ENCODE data around the gene DUSP5. TPM values are rescaled to one million over a fixed set of nuclear protein-coding genes. Genes with fewer than 3 reads are reported as not detected.

DUSP5 gene
- total RNA-seq, 4 donors from 2014 or later, result 9.3 to 60.8 (median 31.0) TPM

- DNase-seq (ENCODE audit: low spot score in 2 of 2), result no peak
- no peak overlapping the region for H3K27ac ChIP-seq
- H3K9me3 ChIP-seq, result no peaks in the 10 kb centered on the region
- peaks cover 80% of the 10 kb centered on the region for H3K4me1 ChIP-seq
- H3K36me3 ChIP-seq, result no peaks in the 10 kb centered on the region
- H3K4me3 ChIP-seq, result no peak overlapping the region
- WGBS, result 38% methylated on average over 6 of the region's 6 CpGs
- TF ChIP-seq CTCF (IDR thresholded peaks at IDR 0.05), result no peak
- TF ChIP-seq POLR2A (IDR thresholded peaks at IDR 0.05), result no peak
- no peak for TF ChIP-seq EP300 (IDR thresholded peaks at IDR 0.05)
- no peak for TF ChIP-seq POLR2AphosphoS5 (IDR thresholded peaks at IDR 0.05)
- H3K27me3 ChIP-seq, result no peaks in the 10 kb centered on the region
These were observed 4.6 kb downstream of the DUSP5 start for GRCh38 chr10:110502072-110502845.

GRCh38 chr10:110502851-110503301 lies 5.2 kb downstream of the DUSP5 start:
- H3K4me1 ChIP-seq, result peaks cover 80% of the 10 kb centered on the region
- 7% methylated on average over 3 of the region's 3 CpGs for WGBS

GRCh38 chr10:110503528-110504110 lies 5.9 kb downstream of the DUSP5 start:
- DNase-seq (ENCODE audit: low spot score in 2 of 2), result no peak
- Histone ChIP-seq H3K4me3 (no peak overlapping the region), H3K27me3 (no peaks in the 10 kb centered on the region), H3K27ac (peak overlapping the region; percentile 48), H3K36me3 (no peaks in the 10 kb centered on the region), H3K4me1 (peaks cover 75% of the 10 kb centered on the region), H3K9me3 (no peaks in the 10 kb centered on the region)
- no peak for TF ChIP-seq POLR2A (IDR thresholded peaks at IDR 0.05)
- TF ChIP-seq EP300 (IDR thresholded peaks at IDR 0.05), result no peak
- TF ChIP-seq POLR2AphosphoS5 (IDR thresholded peaks at IDR 0.05), result no peak
- no peak for TF ChIP-seq CTCF (IDR thresholded peaks at IDR 0.05)
- 22% methylated on average over 4 of the region's 4 CpGs for WGBS

More at GRCh38 chr10:110502851-110503301, 5.2 kb downstream of the DUSP5 start:
- no peaks in the 10 kb centered on the region for H3K36me3 ChIP-seq
- no peak overlapping the region for H3K4me3 ChIP-seq
- DNase-seq (ENCODE audit: low spot score in 2 of 2), result peak in 1 of 2 donors; percentile 74
- TF ChIP-seq POLR2AphosphoS5 (IDR thresholded peaks at IDR 0.05) (no peak), CTCF (IDR thresholded peaks at IDR 0.05) (no peak), POLR2A (IDR thresholded peaks at IDR 0.05) (no peak), EP300 (IDR thresholded peaks at IDR 0.05) (no peak)
- no peaks in the 10 kb centered on the region for H3K27me3 ChIP-seq
- no peaks in the 10 kb centered on the region for H3K9me3 ChIP-seq
- peak overlapping the region; percentile 48 for H3K27ac ChIP-seq

GRCh38 chr10:110504111-110504735 lies 6.5 kb downstream of the DUSP5 start:
- 28% methylated on average over 4 of the region's 4 CpGs for WGBS
- TF ChIP-seq EP300 (IDR thresholded peaks at IDR 0.05) (no peak), POLR2A (IDR thresholded peaks at IDR 0.05) (no peak), CTCF (IDR thresholded peaks at IDR 0.05) (no peak), POLR2AphosphoS5 (IDR thresholded peaks at IDR 0.05) (no peak)
- peak; percentile 64 to 69 for DNase-seq (ENCODE audit: low spot score in 2 of 2)

More at GRCh38 chr10:110504111-110504735, 6.5 kb downstream of the DUSP5 start:
- Histone ChIP-seq H3K9me3 (no peaks in the 10 kb centered on the region), H3K27me3 (no peaks in the 10 kb centered on the region), H3K4me3 (no peak overlapping the region), H3K27ac (peak overlapping the region; percentile 48), H3K4me1 (peaks cover 68% of the 10 kb centered on the region), H3K36me3 (no peaks in the 10 kb centered on the region)

Data from suprapubic skin (tissue), 4 donors.